ENCODE results near the gene MED12L.

DNA sequence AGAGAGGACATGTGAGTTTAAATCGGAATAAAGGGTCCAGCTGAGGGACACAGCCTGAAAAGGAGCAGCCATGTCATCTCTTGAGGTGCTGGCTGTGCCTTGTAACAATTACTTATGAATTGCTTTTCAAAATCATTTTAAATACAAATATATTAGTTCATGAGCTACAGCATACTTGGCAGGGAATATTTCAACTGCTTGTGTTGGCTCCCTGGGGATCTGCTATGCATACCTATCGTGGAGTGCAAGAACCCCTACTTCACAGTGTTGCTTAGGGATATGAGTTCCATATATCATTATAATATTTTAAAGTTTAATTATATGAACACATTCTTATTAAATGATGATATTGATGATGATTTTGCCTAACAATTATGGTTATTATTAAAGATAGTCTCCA is 212.0 kb downstream of the MED12L start:
- no peak for TF ChIP-seq EZH2 (IDR thresholded peaks at IDR 0.05; ENCODE audit: low read depth)
- TF ChIP-seq, protein P1, sequence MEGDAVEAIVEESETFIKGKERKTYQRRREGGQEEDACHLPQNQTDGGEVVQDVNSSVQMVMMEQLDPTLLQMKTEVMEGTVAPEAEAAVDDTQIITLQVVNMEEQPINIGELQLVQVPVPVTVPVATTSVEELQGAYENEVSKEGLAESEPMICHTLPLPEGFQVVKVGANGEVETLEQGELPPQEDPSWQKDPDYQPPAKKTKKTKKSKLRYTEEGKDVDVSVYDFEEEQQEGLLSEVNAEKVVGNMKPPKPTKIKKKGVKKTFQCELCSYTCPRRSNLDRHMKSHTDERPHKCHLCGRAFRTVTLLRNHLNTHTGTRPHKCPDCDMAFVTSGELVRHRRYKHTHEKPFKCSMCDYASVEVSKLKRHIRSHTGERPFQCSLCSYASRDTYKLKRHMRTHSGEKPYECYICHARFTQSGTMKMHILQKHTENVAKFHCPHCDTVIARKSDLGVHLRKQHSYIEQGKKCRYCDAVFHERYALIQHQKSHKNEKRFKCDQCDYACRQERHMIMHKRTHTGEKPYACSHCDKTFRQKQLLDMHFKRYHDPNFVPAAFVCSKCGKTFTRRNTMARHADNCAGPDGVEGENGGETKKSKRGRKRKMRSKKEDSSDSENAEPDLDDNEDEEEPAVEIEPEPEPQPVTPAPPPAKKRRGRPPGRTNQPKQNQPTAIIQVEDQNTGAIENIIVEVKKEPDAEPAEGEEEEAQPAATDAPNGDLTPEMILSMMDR (conservative IDR thresholded peaks at IDR 0.05): no peak
